Frontal cortex (tissue), 4 donors: ENCODE measurements around the gene FAM170B. TPM values are rescaled to one million over a fixed set of nuclear protein-coding genes. Genes with fewer than 3 reads are reported as not detected.

Source experiments
- DNase-seq, 2 donors: peaks; one replicate each; pipeline ENCODE4 v3.0.0; 2012; ENCODE audit warnings: low spot score in 2 of 2
- FAIRE-seq: peaks from 2 replicates; lab custom pipeline; 2012; peaks lifted over from hg19 to GRCh38; lab: Jason Lieb, UNC
- total RNA-seq: library from RNA; depleted of rRNA; stranded (reverse); fragments of >200 nt; gene quantifications from one replicate; pipeline ENCODE4 v1.2.3, GENCODE V29; 2014
- donor health status: control.
- donor health status: control.
- donor health status: control.

FAM170B gene
- total RNA-seq, 1 donor from 2014 or later, result not detected

GRCh38 chr10:49134327-49134726 lies 506 bp upstream of the FAM170B start:
- no peak for FAIRE-seq
- no peak for DNase-seq

GRCh38 chr10:49132362-49132737 lies 1.5 kb downstream of the FAM170B start:
- FAIRE-seq, result no peak
- DNase-seq, result no peak

- no peak for DNase-seq
- FAIRE-seq, result no peak
Measured at GRCh38 chr10:49131507-49132361, 2.1 kb downstream of the FAM170B start.

- FAIRE-seq, result no peak
- no peak for DNase-seq
Measured at GRCh38 chr10:49129376-49129775, 4.4 kb downstream of the FAM170B start.

GRCh38 chr10:49128854-49129253 lies 5.0 kb downstream of the FAM170B start:
- DNase-seq (no peak), FAIRE-seq (no peak)

DNA sequence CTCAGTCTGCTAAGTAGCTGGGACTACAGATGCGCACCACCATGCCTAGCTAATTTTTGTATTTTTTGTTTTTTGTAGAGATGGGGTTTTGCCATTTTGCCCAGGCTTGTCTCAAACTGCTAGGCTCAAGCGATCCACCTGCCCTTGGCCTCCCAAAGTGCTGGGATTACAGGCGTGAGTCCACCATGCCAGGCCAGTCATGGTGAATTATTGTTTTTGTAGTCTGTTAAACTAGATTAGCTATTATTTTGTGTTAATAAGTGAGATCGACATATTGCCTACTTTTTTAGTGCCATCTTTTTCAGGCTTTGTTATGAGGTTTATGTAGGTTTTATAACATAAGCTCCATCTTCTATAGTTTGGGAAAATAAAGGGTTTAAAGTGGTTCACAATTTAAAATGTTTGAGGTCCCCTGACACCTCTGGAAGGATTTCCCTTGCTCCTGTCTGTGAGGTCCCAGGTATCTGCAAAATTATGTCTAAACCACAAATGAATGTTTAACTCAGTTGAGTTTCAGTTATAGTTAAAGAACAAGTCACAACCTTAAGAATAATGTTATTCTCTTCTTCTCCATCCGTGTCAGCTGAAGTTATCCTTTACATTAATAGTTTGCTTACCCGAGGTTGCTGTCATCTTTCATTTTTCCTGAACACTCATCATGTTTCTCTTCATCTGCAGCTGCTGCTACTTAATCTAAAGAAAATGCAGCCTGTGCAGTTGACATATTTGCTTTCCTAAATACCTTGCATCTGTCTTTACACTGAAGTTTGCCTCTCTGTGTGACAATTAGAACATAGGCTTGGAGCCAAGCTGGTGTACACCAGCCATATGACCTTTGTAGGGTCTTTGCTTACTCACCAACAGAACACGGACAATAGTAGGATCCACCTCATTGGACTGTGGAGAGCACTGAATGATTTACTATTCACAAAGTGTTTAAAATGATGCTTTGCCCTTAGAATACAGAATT lies 9.6 kb downstream of the FAM170B start:
- DNase-seq, result no peak
- FAIRE-seq, result no peak

GRCh38 chr10:49120911-49121310 lies 12.9 kb downstream of the FAM170B start:
- FAIRE-seq (no peak), DNase-seq (no peak)

GRCh38 chr10:49119746-49120145 lies 14.1 kb downstream of the FAM170B start:
- FAIRE-seq (no peak), DNase-seq (no peak)

DNA sequence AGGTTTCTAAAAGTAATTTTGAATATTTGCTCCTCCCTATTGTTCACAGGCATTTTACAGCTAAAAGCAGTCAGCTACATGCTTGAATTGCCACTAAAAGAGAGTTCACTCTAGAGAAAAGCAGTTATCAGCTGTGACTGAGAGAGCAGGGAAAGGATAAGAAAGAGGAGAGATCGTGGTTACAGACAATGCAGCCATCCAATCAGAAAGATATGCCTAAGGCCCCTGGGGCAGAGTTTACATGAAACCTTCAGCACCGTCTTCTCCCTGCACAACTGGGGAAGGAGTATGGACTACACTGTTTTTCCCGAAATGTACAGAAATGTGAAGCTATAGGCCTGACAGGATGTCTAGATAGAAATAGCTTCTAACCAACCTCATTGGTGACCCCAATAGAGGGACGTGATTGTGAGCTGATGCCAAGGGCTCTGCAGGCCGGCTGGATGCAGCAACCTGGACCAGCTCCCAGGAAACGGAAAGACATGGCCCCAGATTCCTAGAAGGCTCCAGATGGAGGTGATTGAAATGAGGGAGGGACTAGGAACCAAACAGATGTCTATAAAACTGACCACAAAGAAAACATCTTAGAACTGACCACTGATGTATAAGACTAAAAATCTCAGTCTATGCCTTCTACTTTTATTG lies 15.3 kb downstream of the FAM170B start:
- DNase-seq, result no peak

DNA sequence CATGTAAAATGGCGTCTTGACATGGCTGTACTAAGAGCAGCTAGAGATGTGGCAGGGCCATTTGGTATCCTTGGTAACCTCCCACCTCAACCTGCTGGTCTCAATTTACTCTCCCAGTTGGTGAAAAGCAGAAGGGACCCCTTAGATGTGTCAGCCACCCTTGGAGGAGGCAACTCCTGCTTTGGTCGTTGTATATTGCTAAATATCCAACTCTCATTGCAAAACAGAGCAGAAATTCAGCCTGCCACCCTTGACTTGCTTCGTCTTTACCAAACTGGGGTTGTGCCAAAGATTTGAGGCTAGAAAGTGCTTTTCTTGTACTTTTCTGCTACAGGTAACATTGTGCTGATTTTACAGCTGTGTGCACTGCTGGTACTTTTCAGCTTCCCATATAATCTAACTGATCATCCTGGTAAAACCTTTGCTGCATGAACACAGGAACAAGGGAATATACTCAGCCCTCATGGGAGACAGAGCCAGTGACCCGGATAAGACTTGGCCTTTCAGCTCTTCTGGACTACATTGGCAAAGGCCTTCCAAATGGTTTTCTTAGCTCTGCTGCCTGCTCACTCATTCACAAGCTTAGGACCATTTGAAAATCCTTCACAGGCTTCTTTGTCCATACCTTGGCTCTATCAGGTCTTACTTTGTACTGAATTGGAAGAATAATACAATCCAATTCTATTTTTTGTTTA lies 16.3 kb downstream of the FAM170B start:
- FAIRE-seq (no peak), DNase-seq (no peak)

More for the DNA sequence above, 15.3 kb downstream of the FAM170B start:
- no peak for FAIRE-seq

GRCh38 chr10:49116509-49117375 lies 17.1 kb downstream of the FAM170B start:
- FAIRE-seq (no peak), DNase-seq (no peak)

GRCh38 chr10:49115796-49116508 lies 17.9 kb downstream of the FAM170B start:
- no peak for DNase-seq
- no peak for FAIRE-seq

- DNase-seq, result peak; percentile 82
- no peak for FAIRE-seq
Measured at GRCh38 chr10:49115015-49115795, 18.6 kb downstream of the FAM170B start, which contains the start of gene VSTM4. TSS of gene VSTM4 (minus strand) at chr10:49115522. CDS start at chr10:49115485, 37 bp downstream.

DNA sequence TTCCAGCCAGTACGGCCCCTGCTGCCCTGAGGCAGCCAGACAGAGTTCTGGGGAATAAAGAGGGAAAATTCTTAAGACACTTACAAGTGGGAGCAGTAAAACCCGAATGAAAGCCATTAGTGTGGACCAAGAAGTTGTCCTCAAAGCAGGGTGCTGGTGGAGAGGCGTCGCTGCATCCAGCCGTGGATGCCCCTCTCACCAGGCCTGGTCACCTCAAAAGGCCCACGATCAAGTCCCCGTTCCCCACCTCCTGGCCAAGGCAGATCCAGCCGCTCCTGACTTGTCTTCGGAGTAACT lies 19.2 kb downstream of the FAM170B start:
- no peak for DNase-seq

GRCh38 chr10:49113741-49114141 lies 20.1 kb downstream of the FAM170B start:
- no peak for FAIRE-seq

More for the DNA sequence above, 19.2 kb downstream of the FAM170B start:
- FAIRE-seq, result no peak

DNA sequence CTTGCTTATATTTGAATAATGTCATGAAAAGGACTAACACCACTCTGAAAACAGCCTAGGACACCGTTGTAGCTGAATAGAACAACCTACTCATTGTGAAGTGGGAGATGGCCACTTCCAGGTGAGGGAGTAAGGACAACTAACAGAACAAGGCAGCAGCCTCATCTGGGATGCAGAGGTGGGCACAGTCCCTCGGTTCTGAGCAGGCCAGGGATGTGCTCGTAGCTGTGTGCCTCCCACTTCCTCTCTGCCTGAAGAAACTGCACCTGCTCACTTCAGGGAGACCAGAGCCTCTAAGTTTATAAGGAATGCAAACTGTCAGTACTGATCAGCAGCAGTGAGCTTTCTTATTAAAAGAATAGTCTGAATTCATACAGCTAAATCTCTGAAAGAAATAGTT lies 21.0 kb downstream of the FAM170B start:
- DNase-seq, result no peak
- no peak for FAIRE-seq

More at GRCh38 chr10:49113741-49114141, 20.1 kb downstream of the FAM170B start:
- no peak for DNase-seq

- FAIRE-seq, result no peak
Measured at GRCh38 chr10:49112098-49112497, 21.7 kb downstream of the FAM170B start.

More at GRCh38 chr10:49112098-49112497, 21.7 kb downstream of the FAM170B start:
- DNase-seq, result no peak
